ENCODE data around the gene RPL13A. TPM values are rescaled to one million over a fixed set of nuclear protein-coding genes. Genes with fewer than 3 reads are reported as not detected.

The RPL13A gene
- total RNA-seq (2,090 TPM), polyA plus RNA-seq (ENCODE audit: insufficient read depth, low read depth, low replicate concordance) (3,309 TPM)
- long read RNA-seq, donor 1, transcript RPL13A-201 (8 exons, 1,181 nt) = major isoform, 549 of 848 reads
- long read RNA-seq, donor 1, transcript RPL13A-204 (5 exons, 728 nt) = minor isoform, 35 of 848 reads
- long read RNA-seq, donor 1, transcript RPL13A-214 (8 exons, 1,122 nt) = minor isoform, 12 of 848 reads
- long read RNA-seq, donor 1, partial matches to known transcripts = 233 of 848 reads
- long read RNA-seq, donor 1, other reads (novel, unspliced or antisense) = 16 of 848 reads
- long read RNA-seq, donor 2, transcript RPL13A-204 (5 exons, 728 nt) = minor isoform, 28 of 1,199 reads
- long read RNA-seq, donor 2, transcript RPL13A-201 (8 exons, 1,181 nt) = major isoform, 636 of 1,199 reads
- long read RNA-seq, donor 2, transcript RPL13A-214 (8 exons, 1,122 nt) = minor isoform, 19 of 1,199 reads
- long read RNA-seq, donor 2, partial matches to known transcripts = 483 of 1,199 reads
- long read RNA-seq, donor 2, other reads (novel, unspliced or antisense) = 33 of 1,199 reads
- long read RNA-seq, donor 3, transcript RPL13A-214 (8 exons, 1,122 nt) = minor isoform, 19 of 1,237 reads
- long read RNA-seq, donor 3, transcript RPL13A-204 (5 exons, 728 nt) = minor isoform, 13 of 1,237 reads
- long read RNA-seq, donor 3, transcript RPL13A-201 (8 exons, 1,181 nt) = major isoform, 770 of 1,237 reads
- long read RNA-seq, donor 3, partial matches to known transcripts = 416 of 1,237 reads
- long read RNA-seq, donor 3, other reads (novel, unspliced or antisense) = 18 of 1,237 reads
- long read RNA-seq, donor 4, transcript RPL13A-201 (8 exons, 1,181 nt) = major isoform, 376 of 598 reads
- long read RNA-seq, donor 4, transcript RPL13A-214 (8 exons, 1,122 nt) = minor isoform, 15 of 598 reads
- long read RNA-seq, donor 4, transcript RPL13A-204 (5 exons, 728 nt) = minor isoform, 27 of 598 reads
- long read RNA-seq, donor 4, partial matches to known transcripts = 171 of 598 reads
- long read RNA-seq, donor 4, other reads (novel, unspliced or antisense) = 7 of 598 reads
- long read RNA-seq, donor 5, transcript RPL13A-201 (8 exons, 1,181 nt) = major isoform, 39 of 53 reads
- long read RNA-seq, donor 5, partial matches to known transcripts = 11 of 53 reads
- long read RNA-seq, donor 5, other reads (novel, unspliced or antisense) = 0 of 53 reads
- long read RNA-seq, donor 6, transcript RPL13A-204 (5 exons, 728 nt) = minor isoform, 52 of 3,341 reads
- long read RNA-seq, donor 6, transcript RPL13A-201 (8 exons, 1,181 nt) = major isoform, 1,827 of 3,341 reads
- long read RNA-seq, donor 6, transcript RPL13A-214 (8 exons, 1,122 nt) = minor isoform, 50 of 3,341 reads
- long read RNA-seq, donor 6, partial matches to known transcripts = 1,324 of 3,341 reads
- long read RNA-seq, donor 6, other reads (novel, unspliced or antisense) = 83 of 3,341 reads
- long read RNA-seq, donor 7, transcript RPL13A-214 (8 exons, 1,122 nt) = minor isoform, 12 of 653 reads
- long read RNA-seq, donor 7, transcript RPL13A-201 (8 exons, 1,181 nt) = major isoform, 508 of 653 reads
- long read RNA-seq, donor 7, partial matches to known transcripts = 100 of 653 reads
- long read RNA-seq, donor 7, other reads (novel, unspliced or antisense) = 32 of 653 reads
- long read RNA-seq, donor 8, transcript RPL13A-204 (5 exons, 728 nt) = minor isoform, 28 of 1,298 reads
- long read RNA-seq, donor 8, transcript RPL13A-214 (8 exons, 1,122 nt) = minor isoform, 29 of 1,298 reads
- long read RNA-seq, donor 8, transcript RPL13A-201 (8 exons, 1,181 nt) = major isoform, 740 of 1,298 reads
- long read RNA-seq, donor 8, partial matches to known transcripts = 479 of 1,298 reads
- long read RNA-seq, donor 8, other reads (novel, unspliced or antisense) = 21 of 1,298 reads
- long read RNA-seq, donor 9, transcript RPL13A-214 (8 exons, 1,122 nt) = minor isoform, 23 of 759 reads
- long read RNA-seq, donor 9, transcript RPL13A-204 (5 exons, 728 nt) = minor isoform, 18 of 759 reads
- long read RNA-seq, donor 9, transcript RPL13A-201 (8 exons, 1,181 nt) = major isoform, 469 of 759 reads
- long read RNA-seq, donor 9, partial matches to known transcripts = 236 of 759 reads
- long read RNA-seq, donor 9, other reads (novel, unspliced or antisense) = 11 of 759 reads
- long read RNA-seq, donor 10, transcript RPL13A-214 (8 exons, 1,122 nt) = minor isoform, 21 of 825 reads
- long read RNA-seq, donor 10, transcript RPL13A-204 (5 exons, 728 nt) = minor isoform, 48 of 825 reads
- long read RNA-seq, donor 10, transcript RPL13A-201 (8 exons, 1,181 nt) = major isoform, 487 of 825 reads
- long read RNA-seq, donor 10, partial matches to known transcripts = 254 of 825 reads
- long read RNA-seq, donor 10, other reads (novel, unspliced or antisense) = 14 of 825 reads

DNA sequence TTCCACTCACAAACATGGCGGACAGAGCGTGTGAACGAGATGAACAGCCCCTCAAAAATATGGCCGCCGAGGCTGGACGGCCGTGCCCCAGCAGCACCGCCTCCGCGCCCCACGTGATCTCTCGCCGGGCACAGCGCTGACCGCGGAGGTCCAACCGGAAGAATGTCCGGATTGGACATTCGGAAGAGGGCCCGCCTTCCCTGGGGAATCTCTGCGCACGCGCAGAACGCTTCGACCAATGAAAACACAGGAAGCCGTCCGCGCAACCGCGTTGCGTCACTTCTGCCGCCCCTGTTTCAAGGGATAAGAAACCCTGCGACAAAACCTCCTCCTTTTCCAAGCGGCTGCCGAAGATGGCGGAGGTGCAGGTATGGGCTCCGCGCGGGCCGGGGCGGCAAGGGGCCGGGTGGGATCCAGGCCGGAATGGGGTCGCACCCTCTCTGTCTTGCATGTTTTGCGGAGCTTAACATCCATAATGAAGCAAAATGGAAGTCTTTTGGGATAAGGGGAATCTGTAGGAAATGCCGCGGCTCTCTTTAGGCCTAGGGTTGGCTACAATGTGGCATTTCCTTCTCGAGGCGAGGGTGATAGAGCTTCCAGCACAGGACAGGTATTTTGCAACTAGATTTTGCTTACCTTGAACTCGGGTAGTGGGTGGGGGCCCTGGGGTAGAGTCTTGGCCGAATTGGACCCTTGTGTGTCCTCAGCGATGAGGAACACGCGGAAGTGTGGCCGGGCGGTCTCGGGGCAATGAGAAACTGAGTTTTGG, at the start of gene RPL13A:
TSS of gene RPL13A (plus strand) at position 332 of the 769 bp plus-strand sequence. CDS start at position 354, 22 bp downstream.
- intact Hi-C loops (cut with DNase I) = no loop called here
- DNase-seq (peak; percentile 100), FAIRE-seq (peak; percentile 97)
- Histone ChIP-seq H3K36me3 (ENCODE audit: control insufficient read depth in 2 of 3, insufficient read depth in 3 of 3, low read length in 3 of 3) (peaks cover 10 to 29% (median 26%) of the 10 kb centered on the region in 3 donors), H3K4me3 (ENCODE audit: low read length in 3 of 3) (peak within 1 kb of the TSS; percentile 98 to 99 (median 99)), H3K27ac (ENCODE audit: low read depth in 2 of 2, low read length in 2 of 2) (peak within 1 kb of the TSS; percentile 91 to 96), H3K27me3 (ENCODE audit: control insufficient read depth, insufficient read depth, low read length) (no peaks in the 10 kb centered on the region), H3K9ac (ENCODE audit: low read length in 3 of 3) (peak within 1 kb of the TSS; percentile 99 to 100 (median 99)), H3K4me1 (ENCODE audit: control insufficient read depth in 2 of 3, insufficient read depth in 2 of 3, low read depth in 1 of 3, low read length in 3 of 3) (peaks cover 0 to 21% (median 10%) of the 10 kb centered on the region in 3 donors), H3K9me3 (ENCODE audit: control insufficient read depth in 2 of 3, insufficient read depth in 1 of 3, low read length in 3 of 3) (no peaks in the 10 kb centered on the region)
- TF ChIP-seq, protein P1, sequence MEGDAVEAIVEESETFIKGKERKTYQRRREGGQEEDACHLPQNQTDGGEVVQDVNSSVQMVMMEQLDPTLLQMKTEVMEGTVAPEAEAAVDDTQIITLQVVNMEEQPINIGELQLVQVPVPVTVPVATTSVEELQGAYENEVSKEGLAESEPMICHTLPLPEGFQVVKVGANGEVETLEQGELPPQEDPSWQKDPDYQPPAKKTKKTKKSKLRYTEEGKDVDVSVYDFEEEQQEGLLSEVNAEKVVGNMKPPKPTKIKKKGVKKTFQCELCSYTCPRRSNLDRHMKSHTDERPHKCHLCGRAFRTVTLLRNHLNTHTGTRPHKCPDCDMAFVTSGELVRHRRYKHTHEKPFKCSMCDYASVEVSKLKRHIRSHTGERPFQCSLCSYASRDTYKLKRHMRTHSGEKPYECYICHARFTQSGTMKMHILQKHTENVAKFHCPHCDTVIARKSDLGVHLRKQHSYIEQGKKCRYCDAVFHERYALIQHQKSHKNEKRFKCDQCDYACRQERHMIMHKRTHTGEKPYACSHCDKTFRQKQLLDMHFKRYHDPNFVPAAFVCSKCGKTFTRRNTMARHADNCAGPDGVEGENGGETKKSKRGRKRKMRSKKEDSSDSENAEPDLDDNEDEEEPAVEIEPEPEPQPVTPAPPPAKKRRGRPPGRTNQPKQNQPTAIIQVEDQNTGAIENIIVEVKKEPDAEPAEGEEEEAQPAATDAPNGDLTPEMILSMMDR (IDR thresholded peaks at IDR 0.05; ENCODE audit: borderline replicate concordance, extremely low read depth, insufficient read depth) = no peak

DNA sequence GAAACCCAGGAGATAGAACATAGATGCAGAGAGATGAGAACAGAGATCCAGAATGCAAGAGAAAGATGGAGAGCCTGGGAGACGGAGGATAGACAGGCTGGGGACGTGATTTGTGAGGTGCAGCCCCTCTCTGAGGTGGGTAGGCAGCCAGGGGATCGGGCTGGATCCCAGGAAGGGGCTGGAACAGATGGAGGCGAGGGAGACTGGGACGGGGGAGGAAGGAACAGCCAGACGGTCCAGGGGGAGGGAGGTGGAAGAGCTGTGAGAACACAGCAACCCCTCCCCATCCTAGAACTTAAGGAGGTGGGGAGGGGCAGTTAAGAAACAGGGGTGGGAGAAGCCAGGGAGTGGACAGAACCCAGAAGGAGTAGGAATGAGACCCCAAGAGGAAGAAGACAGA, 49.1 kb upstream of the RPL13A start:
- no peak for DNase-seq
- TF ChIP-seq, protein P1 (IDR thresholded peaks at IDR 0.05; ENCODE audit: borderline replicate concordance, extremely low read depth, insufficient read depth) = no peak
- no peaks in the 10 kb centered on the region for H3K4me1 ChIP-seq (ENCODE audit: control insufficient read depth in 2 of 3, insufficient read depth in 2 of 3, low read depth in 1 of 3, low read length in 3 of 3)
- H3K4me3 ChIP-seq (ENCODE audit: low read length in 3 of 3) = no peak overlapping the region
- no peak for FAIRE-seq
- H3K36me3 ChIP-seq (ENCODE audit: control insufficient read depth in 2 of 3, insufficient read depth in 3 of 3, low read length in 3 of 3) = no peaks in the 10 kb centered on the region
- no peak overlapping the region for H3K27ac ChIP-seq (ENCODE audit: low read depth in 2 of 2, low read length in 2 of 2)
- intact Hi-C loops (cut with DNase I) = loop anchor here (10.0 kb wide), 1 partner anchor 213 kb away; no protein-coding TSS in a partner anchor
- no peak overlapping the region for H3K9ac ChIP-seq (ENCODE audit: low read length in 3 of 3)
- H3K27me3 ChIP-seq (ENCODE audit: control insufficient read depth, insufficient read depth, low read length) = peaks cover 62% of the 10 kb centered on the region
- H3K9me3 ChIP-seq (ENCODE audit: control insufficient read depth in 2 of 3, insufficient read depth in 1 of 3, low read length in 3 of 3) = no peaks in the 10 kb centered on the region
